NCI-H187 (cell line): ENCODE measurements around the gene ANAPC5.
"Not testable (repeated sequence)": the region's sequence is repeated elsewhere in the genome, so short reads cannot be mapped to it uniquely, and the experiment has no call there.

Source experiments
- DNase-seq, 2 experiments: peaks; one replicate each; lab custom pipeline; 2025; lab: John Stamatoyannopoulos, UW

Gene ANAPC5

GRCh38 chr12:121314431-121314830, 37.8 kb downstream of the ANAPC5 start:
- DNase-seq: no peak

GRCh38 chr12:121310231-121310630, 42.0 kb downstream of the ANAPC5 start:
- not testable (repeated sequence) for DNase-seq

GRCh38 chr12:121307397-121307796, 44.8 kb downstream of the ANAPC5 start:
- DNase-seq: not testable (repeated sequence)

GRCh38 chr12:121304306-121304705, 47.9 kb downstream of the ANAPC5 start:
- DNase-seq: no peak

GRCh38 chr12:121301876-121302275, 50.3 kb downstream of the ANAPC5 start:
- DNase-seq: no peak

- no peak for DNase-seq
These were observed 52.0 kb downstream of the ANAPC5 start for GRCh38 chr12:121300083-121300819.

- DNase-seq: no peak
These were observed 52.5 kb downstream of the ANAPC5 start for GRCh38 chr12:121299662-121300061.

GRCh38 chr12:121298411-121298810, 53.8 kb downstream of the ANAPC5 start:
- DNase-seq: not testable (repeated sequence)

GRCh38 chr12:121297435-121297991, 54.7 kb downstream of the ANAPC5 start:
- DNase-seq: peak in 1 of 2 experiments; percentile 42

- DNase-seq: peak; percentile 87 to 94
These were observed 55.4 kb downstream of the ANAPC5 start, which contains the start of gene CAMKK2 for GRCh38 chr12:121296618-121297434. TSS of gene CAMKK2 (minus strand) at chr12:121296709. CDS start at chr12:121274526, 22,183 bp downstream.

GRCh38 chr12:121295746-121296617, 56.2 kb downstream of the ANAPC5 start:
- no peak for DNase-seq

- DNase-seq: no peak
These were observed 57.0 kb downstream of the ANAPC5 start for GRCh38 chr12:121295116-121295745.

- no peak for DNase-seq
These were observed 57.9 kb downstream of the ANAPC5 start for GRCh38 chr12:121294151-121294889.

GRCh38 chr12:121293603-121294002, 58.6 kb downstream of the ANAPC5 start:
- DNase-seq: no peak

- no peak for DNase-seq
These were observed 61.8 kb downstream of the ANAPC5 start for GRCh38 chr12:121290410-121290809.

GRCh38 chr12:121289962-121290361, 62.2 kb downstream of the ANAPC5 start:
- no peak for DNase-seq

- DNase-seq: no peak
These were observed 63.2 kb downstream of the ANAPC5 start for GRCh38 chr12:121288986-121289385.

GRCh38 chr12:121288158-121288845, 63.9 kb downstream of the ANAPC5 start:
- DNase-seq: no peak

- no peak for DNase-seq
These were observed 64.8 kb downstream of the ANAPC5 start for GRCh38 chr12:121287267-121287954.
